Upper lobe of left lung (tissue), 6 donors: ENCODE measurements around the gene BAAT. TPM values are rescaled to one million over a fixed set of nuclear protein-coding genes. Genes with fewer than 3 reads are reported as not detected.

Experiments
- ATAC-seq, 2 donors: fragments of 200-7000 bp; cut with Tn5 transposase; one replicate each; pipeline ENCODE4 v1.9.1; 2022; ENCODE audit warnings: mild to moderate bottlenecking in 2 of 2, moderate library complexity in 2 of 2; ENCODE audit not compliant: low FRiP score in 2 of 2
- DNase-seq, 2 donors: peaks; one replicate each; pipeline ENCODE4 v3.0.0-alpha.2; 2019 to 2020
- H3K27ac ChIP-seq, 4 donors: fragments of 200-600 bp; sonication (generic); one replicate each; pipeline ENCODE4 v1.5.1; 2016 to 2019
- H3K27me3 ChIP-seq, 4 donors: fragments of 200-600 bp; sonication (generic); one replicate each; pipeline ENCODE4 v1.5.1; 2017 to 2019
- H3K36me3 ChIP-seq, 4 donors: fragments of 200-600 bp; sonication (generic); one replicate each; pipeline ENCODE4 v1.5.1; 2016 to 2019
- H3K4me1 ChIP-seq, 4 donors: fragments of 200-600 bp; sonication (generic); one replicate each; pipeline ENCODE4 v1.5.1; 2018 to 2019
- H3K4me3 ChIP-seq, 4 donors: fragments of 200-600 bp; sonication (generic); one replicate each; pipeline ENCODE4 v1.5.1; 2017 to 2019; ENCODE audit warnings: mild to moderate bottlenecking in 2 of 4, moderate library complexity in 1 of 4
- H3K9me3 ChIP-seq, 4 donors: fragments of 200-600 bp; sonication (generic); one replicate each; pipeline ENCODE4 v1.5.1; 2018 to 2019
- CTCF ChIP-seq, 6 experiments: fragments of 450-650 bp in 4 of 6; fragments of 200-600 bp in 2 of 6; sonication (generic) in 2 of 6; IDR thresholded peaks; one replicate each; pipeline ENCODE4 v1.5.1; 2016 to 2019; ENCODE audit warnings: antibody characterized with exemption in 6 of 6
- EP300 ChIP-seq, 4 donors: sonication (generic); formaldehyde crosslinking; IDR thresholded peaks; one replicate each; pipeline ENCODE4 v1.5.1; 2017; ENCODE audit warnings: antibody characterized with exemption in 4 of 4, control low read depth in 2 of 4
- POLR2A ChIP-seq, 4 donors: fragments of 450-650 bp; IDR thresholded peaks; one replicate each; pipeline ENCODE4 v1.5.1; 2016 to 2017; ENCODE audit warnings: antibody characterized with exemption in 4 of 4, mild to moderate bottlenecking in 2 of 4
- POLR2AphosphoS5 ChIP-seq, 2 donors: sonication (generic); formaldehyde crosslinking; IDR thresholded peaks; one replicate each; pipeline ENCODE4 v1.5.1; 2017; ENCODE audit warnings: antibody characterized with exemption in 2 of 2
- WGBS, 2 donors: methylation state at CpG; one replicate each; pipeline ENCODE4 v1.1.5; 2017 to 2018; 5-methylcytosine and 5-hydroxymethylcytosine counted together
- total RNA-seq, 6 donors: library from RNA; depleted of rRNA in 4 of 6; stranded (reverse); fragments of >200 nt in 4 of 6; gene quantifications; one replicate each; pipeline versions ENCODE4 v1.1.0 to v1.2.1, GENCODE V29; 2016 to 2021
- donor health status: DM: no; HTN: no; CAD: no; lungs with moderate emphysema.
- donor health status: DM: no; HTN: yes; CAD: no; lungs with severe emphysema.

Gene BAAT
- total RNA-seq, 6 donors from 2014 or later: 1.7 to 3.3 TPM; not detected in 4

- Histone ChIP-seq H3K27ac (no peak overlapping the region), H3K36me3 (no peaks in the 10 kb centered on the region), H3K4me1 (no peaks in the 10 kb centered on the region), H3K4me3 (no peak overlapping the region), H3K27me3 (no peaks in the 10 kb centered on the region), H3K9me3 (no peaks in the 10 kb centered on the region)
- DNase-seq (no peak), ATAC-seq (no peak)
- TF ChIP-seq POLR2AphosphoS5 (IDR thresholded peaks at IDR 0.05) (no peak), POLR2A (IDR thresholded peaks at IDR 0.05) (no peak), EP300 (IDR thresholded peaks at IDR 0.05) (no peak), CTCF (IDR thresholded peaks at IDR 0.05) (no peak)
- 59 to 73% methylated on average over 3 of the region's 3 CpGs for WGBS, 2 donors
Measured at GRCh38 chr9:101428909-101429308, 44.1 kb upstream of the BAAT start.

- Histone ChIP-seq H3K36me3 (no peaks in the 10 kb centered on the region), H3K4me1 (no peaks in the 10 kb centered on the region), H3K9me3 (no peaks in the 10 kb centered on the region), H3K4me3 (no peak overlapping the region), H3K27me3 (no peaks in the 10 kb centered on the region), H3K27ac (no peak overlapping the region)
- DNase-seq (no peak), ATAC-seq (no peak)
- WGBS, 2 donors: 75 to 88% methylated on average over 3 of the region's 3 CpGs
- no peak for TF ChIP-seq POLR2AphosphoS5 (IDR thresholded peaks at IDR 0.05)
- no peak for TF ChIP-seq POLR2A (IDR thresholded peaks at IDR 0.05)
- no peak for TF ChIP-seq CTCF (IDR thresholded peaks at IDR 0.05)
- TF ChIP-seq EP300 (IDR thresholded peaks at IDR 0.05): no peak
Measured at GRCh38 chr9:101427957-101428655, 43.3 kb upstream of the BAAT start.

GRCh38 chr9:101427358-101427757, 42.6 kb upstream of the BAAT start:
- H3K27ac ChIP-seq: no peak overlapping the region
- TF ChIP-seq EP300 (IDR thresholded peaks at IDR 0.05) (no peak), POLR2A (IDR thresholded peaks at IDR 0.05) (no peak), POLR2AphosphoS5 (IDR thresholded peaks at IDR 0.05) (no peak), CTCF (IDR thresholded peaks at IDR 0.05) (no peak)
- no peaks in the 10 kb centered on the region for H3K36me3 ChIP-seq
- DNase-seq (peak in 1 of 2 donors; percentile 22), ATAC-seq (no peak)
- no peak overlapping the region for H3K4me3 ChIP-seq
- WGBS, 2 donors: 84 to 85% methylated on average over 8 of the region's 8 CpGs
- no peaks in the 10 kb centered on the region for H3K4me1 ChIP-seq
- no peaks in the 10 kb centered on the region for H3K9me3 ChIP-seq
- H3K27me3 ChIP-seq: no peaks in the 10 kb centered on the region

- Histone ChIP-seq H3K36me3 (no peaks in the 10 kb centered on the region), H3K9me3 (peaks cover 0 to 8% (median 5%) of the 10 kb centered on the region in 4 donors), H3K27ac (no peak overlapping the region), H3K4me1 (no peaks in the 10 kb centered on the region), H3K4me3 (no peak overlapping the region), H3K27me3 (no peaks in the 10 kb centered on the region)
- WGBS, 2 donors: 73% methylated on average over 5 of the region's 5 CpGs
- TF ChIP-seq EP300 (IDR thresholded peaks at IDR 0.05) (no peak), POLR2AphosphoS5 (IDR thresholded peaks at IDR 0.05) (no peak), POLR2A (IDR thresholded peaks at IDR 0.05) (no peak), CTCF (IDR thresholded peaks at IDR 0.05) (no peak)
- ATAC-seq: no peak
- peak in 1 of 2 donors; percentile 34 for DNase-seq
Measured at GRCh38 chr9:101421653-101422065, 36.9 kb upstream of the BAAT start.

GRCh38 chr9:101419863-101420262, 35.1 kb upstream of the BAAT start:
- TF ChIP-seq EP300 (IDR thresholded peaks at IDR 0.05): no peak
- H3K4me1 ChIP-seq: no peaks in the 10 kb centered on the region
- H3K27ac ChIP-seq: no peak overlapping the region
- 81 to 82% methylated on average over 2 of the region's 2 CpGs for WGBS, 2 donors
- no peak overlapping the region for H3K4me3 ChIP-seq
- ATAC-seq (no peak), DNase-seq (no peak)
- H3K9me3 ChIP-seq: peaks cover 9 to 21% (median 11%) of the 10 kb centered on the region in 4 donors
- H3K27me3 ChIP-seq: no peaks in the 10 kb centered on the region
- H3K36me3 ChIP-seq: no peaks in the 10 kb centered on the region
